Activated CD4-positive, CD25-positive, alpha-beta regulatory T cell treated with anti-CD3 and anti-CD28 coated beads, Interleukin-2, amount 50 U/mL, for 16 hours (primary cell): ENCODE measurements around the gene SP3.

Experiments
- DNase-seq: peaks from one replicate; pipeline ENCODE4 v3.0.0-alpha.2; 2020; ENCODE audit warnings: low read depth, low spot score

The SP3 gene

GRCh38 chr2:173943738-173944137 lies 21.4 kb downstream of the SP3 start:
- no peak for DNase-seq

GRCh38 chr2:173942861-173943523 lies 22.2 kb downstream of the SP3 start:
- DNase-seq: no peak

GRCh38 chr2:173941567-173941966 lies 23.6 kb downstream of the SP3 start:
- DNase-seq: no peak

GRCh38 chr2:173940208-173941020 lies 24.8 kb downstream of the SP3 start:
- no peak for DNase-seq

- DNase-seq: no peak
Observed at GRCh38 chr2:173938700-173939384, 26.3 kb downstream of the SP3 start.

GRCh38 chr2:173935305-173935704 lies 29.9 kb downstream of the SP3 start:
- DNase-seq: no peak

GRCh38 chr2:173934895-173935294 lies 30.3 kb downstream of the SP3 start:
- no peak for DNase-seq

GRCh38 chr2:173931751-173932150 lies 33.4 kb downstream of the SP3 start:
- DNase-seq: no peak

GRCh38 chr2:173929441-173929840 lies 35.7 kb downstream of the SP3 start:
- DNase-seq: no peak

GRCh38 chr2:173926875-173927274 lies 38.3 kb downstream of the SP3 start:
- no peak for DNase-seq

GRCh38 chr2:173924285-173924684 lies 40.9 kb downstream of the SP3 start:
- no peak for DNase-seq

GRCh38 chr2:173922760-173923159 lies 42.4 kb downstream of the SP3 start:
- DNase-seq: no peak

GRCh38 chr2:173922068-173922467 lies 43.1 kb downstream of the SP3 start:
- no peak for DNase-seq

- no peak for DNase-seq
Observed at GRCh38 chr2:173914055-173914927, 50.9 kb downstream of the SP3 start.

- no peak for DNase-seq
Observed at GRCh38 chr2:173909846-173910245, 55.3 kb downstream of the SP3 start.

GRCh38 chr2:173906626-173907025 lies 58.5 kb downstream of the SP3 start:
- DNase-seq: no peak

- DNase-seq: no peak
Observed at GRCh38 chr2:173903601-173904394, 61.4 kb downstream of the SP3 start.

GRCh38 chr2:173898996-173899395 lies 66.2 kb downstream of the SP3 start:
- no peak for DNase-seq

- no peak for DNase-seq
Observed at GRCh38 chr2:173898178-173898668, 67.0 kb downstream of the SP3 start.

GRCh38 chr2:173896755-173897154 lies 68.4 kb downstream of the SP3 start:
- DNase-seq: no peak

- no peak for DNase-seq
Observed at GRCh38 chr2:173892341-173892740, 72.8 kb downstream of the SP3 start.
